ENCODE results near the gene NSUN5. TPM values are rescaled to one million over a fixed set of nuclear protein-coding genes. Genes with fewer than 3 reads are reported as not detected.
"Not testable (repeated sequence)": the region's sequence is repeated elsewhere in the genome, so short reads cannot be mapped to it uniquely, and the experiment has no call there.

Gene NSUN5
- total and polyA plus RNA-seq, 9 donors = 17.1 to 22.7 (median 21.0) TPM

DNA sequence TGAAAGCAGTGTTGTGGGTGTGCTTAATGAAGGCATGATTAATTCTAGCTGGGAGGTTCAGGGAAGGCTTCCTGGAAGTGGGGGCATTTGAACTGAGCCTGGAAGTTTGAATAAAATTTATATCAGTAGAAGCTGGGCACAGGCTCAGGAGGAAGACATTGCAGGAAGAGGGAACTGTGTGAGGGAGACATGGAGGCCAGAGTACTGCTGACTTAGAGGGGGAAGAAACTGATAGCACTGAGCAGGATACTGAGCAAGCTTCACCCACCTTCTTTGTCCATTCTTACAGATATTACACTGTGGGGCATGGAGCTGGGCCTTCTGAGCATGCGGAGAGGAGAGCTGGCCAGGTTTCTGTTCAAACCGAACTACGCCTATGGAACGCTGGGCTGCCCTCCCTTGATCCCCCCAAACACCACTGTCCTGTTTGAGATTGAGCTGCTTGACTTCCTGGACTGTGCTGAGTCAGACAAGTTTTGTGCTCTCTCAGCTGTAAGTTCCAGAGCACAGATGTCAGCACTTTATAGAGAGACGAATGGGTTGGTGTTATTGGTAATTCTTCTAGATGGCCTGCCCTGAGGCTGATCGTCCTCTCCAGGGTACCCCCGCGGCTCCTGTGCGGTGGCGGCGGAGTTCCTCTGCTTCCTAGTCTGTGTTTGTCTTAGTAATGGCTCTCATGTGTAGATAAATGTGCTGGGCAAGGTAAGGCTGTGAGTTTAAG is 21.4 kb upstream of the NSUN5 start:
- Histone ChIP-seq H3K36me3 (ENCODE audit: control insufficient read depth, insufficient read depth, low read length) (no peaks in the 10 kb centered on the region), H3K27ac (ENCODE audit: low read length) (no peak overlapping the region), H3K9me3 (replicated peaks; ENCODE audit: control insufficient read depth, low read depth, low read length) (no peaks in the 10 kb centered on the region), H3K4me1 (ENCODE audit: control insufficient read depth, insufficient read depth, low read length) (no peaks in the 10 kb centered on the region), H3K4me3 (ENCODE audit: low read length) (no peak overlapping the region), H3K27me3 (ENCODE audit: control insufficient read depth, insufficient read depth, low read length) (no peaks in the 10 kb centered on the region)
- DNase-seq = peak; percentile 65
- WGBS (ENCODE audit: insufficient coverage) = 19% methylated on average over 6 of the region's 11 CpGs

DNA sequence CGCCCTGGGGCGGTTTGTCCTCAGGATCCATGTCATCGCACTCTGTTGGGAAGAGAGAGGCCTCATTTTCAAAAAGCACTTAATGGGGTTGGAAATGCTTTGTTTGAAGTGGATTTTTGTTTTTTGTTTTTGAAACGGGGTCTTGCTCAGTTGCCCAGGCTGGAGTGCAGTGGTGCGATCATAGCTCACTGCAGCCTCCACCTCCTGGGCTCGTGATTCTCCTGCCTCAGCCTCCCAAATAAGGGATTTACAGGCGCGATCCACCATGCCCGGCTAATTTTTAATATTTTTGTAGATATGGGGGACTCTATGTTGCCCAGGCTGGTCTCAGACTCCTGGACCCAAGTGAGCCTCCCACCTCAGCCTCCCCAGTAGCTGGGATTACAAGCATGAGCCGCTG is 20.1 kb upstream of the NSUN5 start:
- H3K36me3 ChIP-seq (ENCODE audit: control insufficient read depth, insufficient read depth, low read length) = no peaks in the 10 kb centered on the region
- no peaks in the 10 kb centered on the region for H3K9me3 ChIP-seq (replicated peaks; ENCODE audit: control insufficient read depth, low read depth, low read length)
- no peaks in the 10 kb centered on the region for H3K27me3 ChIP-seq (ENCODE audit: control insufficient read depth, insufficient read depth, low read length)
- H3K4me3 ChIP-seq (ENCODE audit: low read length) = no peak overlapping the region
- no peak overlapping the region for H3K27ac ChIP-seq (ENCODE audit: low read length)
- 93% methylated on average over 5 of the region's 10 CpGs for WGBS (ENCODE audit: insufficient coverage)
- H3K4me1 ChIP-seq (ENCODE audit: control insufficient read depth, insufficient read depth, low read length) = peaks cover 3% of the 10 kb centered on the region
- DNase-seq = no peak

DNA sequence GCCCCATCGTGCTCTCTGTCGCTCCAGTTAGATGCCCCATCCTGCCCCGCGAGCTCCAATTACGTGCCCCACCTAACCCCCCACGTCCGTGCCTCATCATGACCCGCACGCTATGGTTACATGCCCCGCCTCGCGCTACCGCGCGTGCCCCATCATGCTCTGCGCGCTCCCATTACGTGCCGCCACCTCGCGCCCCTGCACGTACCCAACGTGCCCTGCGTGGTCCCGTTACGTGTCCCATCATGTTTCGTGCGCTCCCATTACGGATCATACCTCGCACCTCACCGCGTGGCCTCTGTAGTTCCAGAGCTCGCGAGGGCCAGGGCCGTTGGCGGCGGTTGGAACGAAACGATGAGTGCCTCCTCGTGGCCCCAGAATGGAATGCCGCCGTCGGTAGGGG is 19.3 kb upstream of the NSUN5 start, which contains the start of the genes FKBP6 and TRIM50:
Gene FKBP6 (plus strand): TSS at position 240 of the 400 bp plus-strand sequence. CDS start 268 bp downstream, outside the sequence.
Gene TRIM50 (minus strand): TSS at position 161 of the 400 bp plus-strand sequence. CDS start 3,295 bp downstream, outside the sequence.
- H3K36me3 ChIP-seq (ENCODE audit: control insufficient read depth, insufficient read depth, low read length); H3K9me3 ChIP-seq (replicated peaks; ENCODE audit: control insufficient read depth, low read depth, low read length); H3K27ac ChIP-seq (ENCODE audit: low read length); DNase-seq; H3K27me3 ChIP-seq (ENCODE audit: control insufficient read depth, insufficient read depth, low read length); H3K4me3 ChIP-seq (ENCODE audit: low read length); H3K4me1 ChIP-seq (ENCODE audit: control insufficient read depth, insufficient read depth, low read length): not testable (repeated sequence)
- WGBS (ENCODE audit: insufficient coverage) = 90% methylated on average over 34 of the region's 43 CpGs

DNA sequence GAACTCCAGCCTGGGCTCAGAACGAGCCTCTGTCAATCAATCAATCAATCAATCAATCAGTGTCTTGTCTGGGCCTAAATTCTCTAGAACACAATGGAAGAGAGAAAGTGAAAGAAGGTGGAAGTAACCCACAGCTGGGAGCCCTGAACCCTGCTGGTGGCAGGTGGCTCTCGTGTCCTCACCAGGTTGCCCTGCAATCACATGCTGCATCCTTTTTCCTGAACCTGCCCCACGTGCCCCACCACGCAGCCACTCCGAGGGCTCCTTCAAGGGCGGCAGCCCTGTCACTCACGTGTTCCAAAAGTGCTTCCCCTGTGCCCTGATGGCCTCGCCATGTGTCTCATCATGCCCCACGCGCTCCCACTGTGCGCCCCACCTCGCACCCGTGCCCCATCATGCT is 18.8 kb upstream of the NSUN5 start:
- H3K36me3 ChIP-seq (ENCODE audit: control insufficient read depth, insufficient read depth, low read length); H3K4me1 ChIP-seq (ENCODE audit: control insufficient read depth, insufficient read depth, low read length); H3K4me3 ChIP-seq (ENCODE audit: low read length); H3K27me3 ChIP-seq (ENCODE audit: control insufficient read depth, insufficient read depth, low read length); H3K9me3 ChIP-seq (replicated peaks; ENCODE audit: control insufficient read depth, low read depth, low read length); DNase-seq; H3K27ac ChIP-seq (ENCODE audit: low read length): not testable (repeated sequence)
- 87% methylated on average over 3 of the region's 13 CpGs for WGBS (ENCODE audit: insufficient coverage)

DNA sequence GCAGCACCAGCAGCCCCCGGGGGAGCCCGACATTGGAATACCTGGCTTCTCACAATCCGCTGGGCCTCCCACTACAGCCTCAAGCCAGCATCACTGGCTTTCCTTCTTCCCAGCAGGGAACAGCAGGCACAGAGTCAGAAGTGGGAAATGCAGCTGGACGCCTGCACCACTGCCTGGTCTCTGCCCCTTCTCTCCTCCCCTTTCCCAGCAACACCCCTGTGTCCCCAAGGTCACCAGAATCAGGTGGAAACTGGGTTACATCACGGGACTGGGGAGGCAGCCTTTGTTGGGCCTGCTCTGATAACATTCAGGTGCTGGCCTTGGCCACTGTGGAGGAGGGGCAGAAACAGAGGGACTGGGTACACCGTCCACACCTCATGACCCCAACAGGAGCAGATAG is 16.8 kb upstream of the NSUN5 start:
- not testable (repeated sequence) for H3K27ac ChIP-seq (ENCODE audit: low read length); H3K27me3 ChIP-seq (ENCODE audit: control insufficient read depth, insufficient read depth, low read length); H3K4me1 ChIP-seq (ENCODE audit: control insufficient read depth, insufficient read depth, low read length); DNase-seq; H3K36me3 ChIP-seq (ENCODE audit: control insufficient read depth, insufficient read depth, low read length); H3K4me3 ChIP-seq (ENCODE audit: low read length); H3K9me3 ChIP-seq (replicated peaks; ENCODE audit: control insufficient read depth, low read depth, low read length)
- WGBS (ENCODE audit: insufficient coverage) = 80% methylated on average over 3 of the region's 6 CpGs

DNA sequence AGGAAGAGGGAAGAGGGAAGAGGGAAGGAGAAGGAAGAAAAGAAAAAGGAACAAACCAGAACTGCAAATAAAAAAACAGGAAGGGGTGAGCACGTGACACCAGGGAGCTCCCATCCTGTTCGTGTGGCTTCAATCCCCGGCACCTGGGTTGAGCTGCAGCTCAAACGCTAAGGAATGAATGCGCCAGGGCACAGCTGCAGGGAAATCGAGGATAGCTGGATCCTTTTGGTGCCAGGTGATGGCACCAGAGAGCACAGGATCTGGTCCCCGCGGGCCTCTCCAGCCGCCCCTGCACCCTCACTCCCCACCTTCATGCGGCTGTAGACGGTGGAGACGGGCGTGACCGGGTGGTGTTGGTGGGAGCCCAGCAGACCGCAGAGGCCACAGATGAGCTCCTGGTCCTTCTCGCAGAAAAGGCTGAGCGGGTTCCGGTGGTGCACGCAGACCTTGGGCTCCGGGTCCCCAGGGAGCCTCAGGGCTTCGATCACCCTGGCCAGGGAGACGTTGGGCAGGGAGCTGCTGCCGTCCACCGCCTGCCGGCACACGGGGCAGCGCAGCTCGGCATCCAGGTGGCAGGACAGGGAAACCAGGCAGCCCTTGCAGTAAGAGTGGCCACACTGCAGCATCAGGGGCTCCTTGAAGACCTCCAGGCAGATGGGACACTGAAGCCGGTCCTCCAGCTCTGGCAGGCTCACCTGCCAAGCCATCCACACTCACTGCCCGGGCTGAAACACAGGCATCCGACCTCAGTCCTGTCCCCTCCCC is 15.6 kb upstream of the NSUN5 start:
- H3K9me3 ChIP-seq (replicated peaks; ENCODE audit: control insufficient read depth, low read depth, low read length); H3K27me3 ChIP-seq (ENCODE audit: control insufficient read depth, insufficient read depth, low read length); H3K4me3 ChIP-seq (ENCODE audit: low read length); H3K36me3 ChIP-seq (ENCODE audit: control insufficient read depth, insufficient read depth, low read length); H3K27ac ChIP-seq (ENCODE audit: low read length); H3K4me1 ChIP-seq (ENCODE audit: control insufficient read depth, insufficient read depth, low read length): not testable (repeated sequence)
- 18% methylated on average over 21 of the region's 31 CpGs for WGBS (ENCODE audit: insufficient coverage)
- DNase-seq = peak; percentile 63

DNA sequence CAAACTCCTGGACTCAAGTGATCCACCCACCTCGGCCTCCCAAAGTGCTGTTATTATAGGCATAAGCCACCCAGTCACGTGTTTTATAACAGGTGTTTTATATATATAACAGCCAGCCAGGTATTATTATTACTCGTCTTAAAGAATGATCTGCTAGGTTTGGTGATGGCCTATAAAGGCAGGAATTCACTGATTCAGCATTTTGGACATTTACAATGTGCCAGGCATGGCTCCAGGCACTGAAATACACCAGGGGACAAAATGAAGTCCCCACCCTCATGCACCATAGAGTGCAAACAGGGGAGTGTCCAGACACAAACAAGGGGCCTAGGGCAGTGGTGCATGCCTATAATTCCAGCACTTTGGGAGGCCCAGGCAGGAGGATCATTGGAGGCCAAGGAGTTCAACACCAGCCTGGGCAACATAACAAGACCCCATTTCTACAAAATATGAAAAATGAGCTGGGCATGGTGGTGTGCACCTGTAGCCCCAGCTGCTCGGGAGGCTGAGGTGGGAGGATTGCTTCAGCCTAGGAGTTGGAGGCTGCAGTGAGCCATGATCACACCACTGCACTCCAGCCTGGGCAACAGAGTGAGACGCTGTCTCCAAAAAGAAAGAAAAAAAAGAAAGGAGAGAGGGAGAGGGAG is 14.9 kb upstream of the NSUN5 start:
- 60% methylated on average over 1 of the region's 5 CpGs for WGBS (ENCODE audit: insufficient coverage)
- not testable (repeated sequence) for H3K4me3 ChIP-seq (ENCODE audit: low read length); H3K9me3 ChIP-seq (replicated peaks; ENCODE audit: control insufficient read depth, low read depth, low read length); H3K4me1 ChIP-seq (ENCODE audit: control insufficient read depth, insufficient read depth, low read length); H3K36me3 ChIP-seq (ENCODE audit: control insufficient read depth, insufficient read depth, low read length); H3K27me3 ChIP-seq (ENCODE audit: control insufficient read depth, insufficient read depth, low read length); H3K27ac ChIP-seq (ENCODE audit: low read length); DNase-seq

DNA sequence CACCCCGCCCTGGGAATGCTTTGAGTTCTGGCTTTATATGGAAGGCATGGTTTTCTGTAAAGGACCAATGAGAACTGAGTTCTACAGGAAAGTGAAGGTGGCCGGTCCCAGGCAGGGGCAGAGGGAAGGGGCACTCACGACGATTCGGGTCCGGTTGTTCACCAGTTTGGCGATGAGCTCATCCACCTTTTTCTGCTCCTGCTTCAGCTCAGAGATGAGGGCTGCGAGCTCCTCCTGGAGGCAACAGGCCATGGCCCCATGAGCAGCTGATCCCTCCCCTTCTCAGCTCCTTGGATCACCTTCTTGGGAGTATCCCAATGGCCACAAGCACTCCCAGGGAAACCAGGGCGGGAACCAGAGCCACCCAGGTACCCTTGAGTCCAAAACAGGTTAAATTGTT is 11.4 kb upstream of the NSUN5 start:
- not testable (repeated sequence) for H3K4me1 ChIP-seq (ENCODE audit: control insufficient read depth, insufficient read depth, low read length); H3K27me3 ChIP-seq (ENCODE audit: control insufficient read depth, insufficient read depth, low read length); H3K4me3 ChIP-seq (ENCODE audit: low read length); H3K36me3 ChIP-seq (ENCODE audit: control insufficient read depth, insufficient read depth, low read length); H3K9me3 ChIP-seq (replicated peaks; ENCODE audit: control insufficient read depth, low read depth, low read length); DNase-seq
- WGBS (ENCODE audit: insufficient coverage) = 69% methylated on average over 7 of the region's 9 CpGs
- peak overlapping the region; percentile 29 for H3K27ac ChIP-seq (ENCODE audit: low read length)

DNA sequence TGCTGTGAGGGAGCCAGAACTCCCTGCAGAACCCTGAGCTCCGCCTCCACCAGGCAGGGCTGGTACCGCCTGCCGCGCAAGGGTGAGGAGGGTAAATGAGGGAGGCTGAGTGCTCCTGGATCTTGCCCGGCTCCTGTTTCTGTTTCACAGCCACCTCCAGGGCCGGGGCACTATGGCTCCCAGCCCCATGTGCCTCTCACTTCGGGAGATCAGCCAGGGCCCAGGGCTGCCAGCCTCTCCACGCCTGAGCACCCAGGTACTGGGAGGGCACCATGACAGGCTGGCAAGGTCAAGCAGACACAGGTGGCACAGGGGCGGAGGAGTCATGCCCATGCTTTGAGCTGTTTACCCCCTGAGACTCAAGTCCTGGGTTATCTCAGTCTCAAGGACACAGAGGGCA is 10.9 kb upstream of the NSUN5 start:
- H3K9me3 ChIP-seq (replicated peaks; ENCODE audit: control insufficient read depth, low read depth, low read length); H3K4me1 ChIP-seq (ENCODE audit: control insufficient read depth, insufficient read depth, low read length); H3K36me3 ChIP-seq (ENCODE audit: control insufficient read depth, insufficient read depth, low read length); H3K27me3 ChIP-seq (ENCODE audit: control insufficient read depth, insufficient read depth, low read length); H3K4me3 ChIP-seq (ENCODE audit: low read length); DNase-seq: not testable (repeated sequence)
- 68% methylated on average over 6 of the region's 9 CpGs for WGBS (ENCODE audit: insufficient coverage)
- H3K27ac ChIP-seq (ENCODE audit: low read length) = peak overlapping the region; percentile 32

DNA sequence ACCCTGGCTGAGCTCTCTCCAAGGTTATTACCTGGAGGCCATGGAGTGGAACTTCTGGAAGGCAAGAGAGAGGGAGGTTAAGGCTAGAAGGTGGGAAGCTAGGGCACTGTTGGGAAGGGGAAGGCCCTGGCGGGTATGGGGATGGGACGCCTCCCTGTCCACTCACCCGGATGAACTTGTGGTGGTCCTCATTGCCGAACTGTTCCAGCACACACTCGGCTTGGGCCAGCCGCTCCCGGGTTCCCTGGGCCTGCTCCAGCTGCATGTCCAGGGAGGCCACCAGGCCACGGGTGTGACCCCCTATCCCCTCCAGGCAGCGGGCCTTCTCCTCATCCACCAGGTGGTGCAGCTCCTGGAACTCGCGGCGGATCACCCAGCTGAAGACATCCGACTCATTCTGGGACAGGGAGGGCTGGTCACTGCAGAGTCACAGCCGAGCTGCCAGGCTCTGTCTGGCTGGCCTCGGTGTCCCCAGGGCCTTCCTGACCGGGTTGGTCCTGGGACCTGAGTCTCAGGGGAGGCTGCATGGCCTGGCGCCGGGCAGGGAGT is 10.1 kb upstream of the NSUN5 start:
- not testable (repeated sequence) for DNase-seq; H3K36me3 ChIP-seq (ENCODE audit: control insufficient read depth, insufficient read depth, low read length); H3K27me3 ChIP-seq (ENCODE audit: control insufficient read depth, insufficient read depth, low read length); H3K27ac ChIP-seq (ENCODE audit: low read length); H3K4me3 ChIP-seq (ENCODE audit: low read length); H3K9me3 ChIP-seq (replicated peaks; ENCODE audit: control insufficient read depth, low read depth, low read length); H3K4me1 ChIP-seq (ENCODE audit: control insufficient read depth, insufficient read depth, low read length)
- 66% methylated on average over 12 of the region's 18 CpGs for WGBS (ENCODE audit: insufficient coverage)
